HG03139 (cell line): ENCODE results near the gene CSAD.

Experiments
- ATAC-seq: cut with Tn5 transposase; IDR thresholded peaks from one replicate; pipeline ENCODE4 v1.9.1; 2021; ENCODE audit not compliant: unreplicated experiment

Gene CSAD

GRCh38 chr12:53200107-53200457 lies 19.4 kb upstream of the CSAD start:
- no peak for ATAC-seq

- ATAC-seq: no peak
Measured at GRCh38 chr12:53199700-53200099, 19.0 kb upstream of the CSAD start.

- ATAC-seq: no peak
Measured at GRCh38 chr12:53198486-53199110, 17.9 kb upstream of the CSAD start.

GRCh38 chr12:53197011-53197640 lies 16.4 kb upstream of the CSAD start:
- no peak for ATAC-seq

- ATAC-seq: no peak
Measured at GRCh38 chr12:53196486-53196885, 15.8 kb upstream of the CSAD start.

- ATAC-seq: no peak
Measured at GRCh38 chr12:53195516-53196420, 15.0 kb upstream of the CSAD start.

GRCh38 chr12:53194973-53195372 lies 14.2 kb upstream of the CSAD start:
- ATAC-seq: no peak

- no peak for ATAC-seq
Measured at GRCh38 chr12:53193985-53194716, 13.4 kb upstream of the CSAD start.

- ATAC-seq: no peak
Measured at GRCh38 chr12:53193040-53193439, 12.3 kb upstream of the CSAD start.

GRCh38 chr12:53192531-53193021 lies 11.9 kb upstream of the CSAD start:
- no peak for ATAC-seq

GRCh38 chr12:53191885-53192530 lies 11.3 kb upstream of the CSAD start:
- ATAC-seq: no peak

GRCh38 chr12:53191096-53191884 lies 10.6 kb upstream of the CSAD start:
- no peak for ATAC-seq

GRCh38 chr12:53190108-53190729 lies 9.5 kb upstream of the CSAD start:
- ATAC-seq: no peak

- ATAC-seq: no peak
Measured at GRCh38 chr12:53187145-53187899, 6.6 kb upstream of the CSAD start.

GRCh38 chr12:53186745-53187144 lies 6.0 kb upstream of the CSAD start:
- ATAC-seq: no peak

GRCh38 chr12:53185582-53186153 lies 4.9 kb upstream of the CSAD start:
- no peak for ATAC-seq

- ATAC-seq: no peak
Measured at GRCh38 chr12:53184828-53185227, 4.1 kb upstream of the CSAD start.

- ATAC-seq: no peak
Measured at GRCh38 chr12:53182903-53183302, 2.2 kb upstream of the CSAD start.
